H1 (cell line): ENCODE measurements around the gene SLC8A1.

ENCODE experiments used
- ASH2L ChIP-seq: fragments of 200-600, 300-600 bp; sonication (generic); IDR thresholded peaks from one replicate; pipeline ENCODE4 v1.7.1; 2017; ENCODE audit warnings: low read length
- BACH1 ChIP-seq: IDR thresholded peaks from 2 replicates; pipeline ENCODE4 v1.6.1; 2012; ENCODE audit warnings: low read length, improper control_type of control experiment
- CBX5 ChIP-seq: fragments of 300-800, 300-1000 bp; sonication (generic); IDR thresholded peaks from 2 replicates; pipeline ENCODE4 v1.7.1; 2016; ENCODE audit warnings: antibody characterized with exemption, low read length, low read depth
- EGR1 ChIP-seq: IDR thresholded peaks from 2 replicates; pipeline ENCODE4 v1.6.1; 2011; ENCODE audit warnings: low read depth, low read length, borderline replicate concordance
- GTF2F1 ChIP-seq: IDR thresholded peaks from 2 replicates; pipeline ENCODE4 v1.6.1; 2012; ENCODE audit warnings: low read depth, low read length, improper control_type of control experiment, borderline replicate concordance
- SP2 ChIP-seq: IDR thresholded peaks from 2 replicates; pipeline ENCODE4 v1.6.1; 2012; ENCODE audit warnings: mild to moderate bottlenecking, low read length, inconsistent platforms
- SUZ12 ChIP-seq: fragments of 200-600 bp; sonication (generic); IDR thresholded peaks from 2 replicates; pipeline ENCODE4 v1.6.1; 2012; ENCODE audit warnings: mild to moderate bottlenecking, inconsistent platforms, low read length, moderate library complexity, mixed read lengths
- TBP ChIP-seq: IDR thresholded peaks from 2 replicates; pipeline ENCODE4 v1.6.1; 2011; ENCODE audit warnings: low read depth, low read length, improper control_type of control experiment
- TF ChIP-seq, protein P1 (sequence below), 3 experiments: IDR thresholded peaks; 1 replicate in 2 of 3; 2 replicates in 1 of 3; pipeline versions ENCODE4 v1.5.1 to v1.6.1; 2011; ENCODE audit warnings: low read length in 3 of 3, mild to moderate bottlenecking in 3 of 3, inconsistent platforms in 2 of 3, low read depth in 1 of 3, moderate library complexity in 1 of 3; ENCODE audit not compliant: insufficient read depth in 1 of 3; ENCODE audit errors: control extremely low read depth in 1 of 3
- TF ChIP-seq, protein P2 (sequence below): IDR thresholded peaks from 2 replicates; pipeline ENCODE4 v1.6.1; 2012; ENCODE audit warnings: low read length, inconsistent platforms

DNA sequence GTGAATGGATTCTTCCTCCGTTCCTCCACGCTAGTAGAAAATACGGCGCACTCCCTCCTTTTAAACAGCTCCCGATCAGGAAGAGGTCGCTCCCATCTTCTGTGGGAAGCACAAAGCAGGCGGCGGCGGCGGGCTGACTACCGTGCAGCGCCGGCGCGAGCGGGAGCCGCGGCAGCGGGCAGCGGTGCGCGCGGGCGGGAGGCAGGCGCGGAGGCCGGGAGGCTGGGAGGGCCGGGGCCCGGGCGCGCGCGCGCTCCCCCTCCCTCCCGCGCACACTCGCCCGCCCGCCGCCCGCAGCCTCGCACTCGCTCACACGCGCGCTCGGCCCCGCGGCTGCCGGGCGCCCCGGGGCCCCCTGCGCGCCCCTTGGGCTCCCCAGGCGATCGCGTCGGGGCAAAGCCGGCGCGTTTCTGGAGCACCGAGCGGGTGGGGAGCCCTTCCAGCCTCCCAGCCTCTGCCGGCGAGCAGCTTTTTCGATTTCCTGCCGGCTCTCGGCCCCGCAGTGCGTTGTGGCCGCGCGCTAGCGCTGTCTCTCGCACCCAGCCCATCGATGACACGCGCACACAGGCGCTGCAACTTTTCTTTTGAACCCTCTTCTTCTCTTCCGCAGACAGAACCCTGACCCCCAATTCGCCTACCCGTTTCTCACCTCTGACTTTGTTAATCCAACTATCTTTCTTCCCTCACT is at the start of gene SLC8A1:
- TF ChIP-seq SUZ12 (no peak), SP2 (no peak), GTF2F1 (no peak), TBP (no peak), BACH1 (0 out of 2 replicates have a peak, but pooled peaks have one; percentile 4), ASH2L (no peak), EGR1 (no peak), CBX5 (no peak)
- TF ChIP-seq, protein P1, sequence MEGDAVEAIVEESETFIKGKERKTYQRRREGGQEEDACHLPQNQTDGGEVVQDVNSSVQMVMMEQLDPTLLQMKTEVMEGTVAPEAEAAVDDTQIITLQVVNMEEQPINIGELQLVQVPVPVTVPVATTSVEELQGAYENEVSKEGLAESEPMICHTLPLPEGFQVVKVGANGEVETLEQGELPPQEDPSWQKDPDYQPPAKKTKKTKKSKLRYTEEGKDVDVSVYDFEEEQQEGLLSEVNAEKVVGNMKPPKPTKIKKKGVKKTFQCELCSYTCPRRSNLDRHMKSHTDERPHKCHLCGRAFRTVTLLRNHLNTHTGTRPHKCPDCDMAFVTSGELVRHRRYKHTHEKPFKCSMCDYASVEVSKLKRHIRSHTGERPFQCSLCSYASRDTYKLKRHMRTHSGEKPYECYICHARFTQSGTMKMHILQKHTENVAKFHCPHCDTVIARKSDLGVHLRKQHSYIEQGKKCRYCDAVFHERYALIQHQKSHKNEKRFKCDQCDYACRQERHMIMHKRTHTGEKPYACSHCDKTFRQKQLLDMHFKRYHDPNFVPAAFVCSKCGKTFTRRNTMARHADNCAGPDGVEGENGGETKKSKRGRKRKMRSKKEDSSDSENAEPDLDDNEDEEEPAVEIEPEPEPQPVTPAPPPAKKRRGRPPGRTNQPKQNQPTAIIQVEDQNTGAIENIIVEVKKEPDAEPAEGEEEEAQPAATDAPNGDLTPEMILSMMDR (IDR thresholded peaks at IDR 0.05; ENCODE audit: control extremely low read depth in 1 of 3, insufficient read depth in 1 of 3, low read depth in 1 of 3, low read length in 3 of 3), result no peak
- TF ChIP-seq, protein P2, sequence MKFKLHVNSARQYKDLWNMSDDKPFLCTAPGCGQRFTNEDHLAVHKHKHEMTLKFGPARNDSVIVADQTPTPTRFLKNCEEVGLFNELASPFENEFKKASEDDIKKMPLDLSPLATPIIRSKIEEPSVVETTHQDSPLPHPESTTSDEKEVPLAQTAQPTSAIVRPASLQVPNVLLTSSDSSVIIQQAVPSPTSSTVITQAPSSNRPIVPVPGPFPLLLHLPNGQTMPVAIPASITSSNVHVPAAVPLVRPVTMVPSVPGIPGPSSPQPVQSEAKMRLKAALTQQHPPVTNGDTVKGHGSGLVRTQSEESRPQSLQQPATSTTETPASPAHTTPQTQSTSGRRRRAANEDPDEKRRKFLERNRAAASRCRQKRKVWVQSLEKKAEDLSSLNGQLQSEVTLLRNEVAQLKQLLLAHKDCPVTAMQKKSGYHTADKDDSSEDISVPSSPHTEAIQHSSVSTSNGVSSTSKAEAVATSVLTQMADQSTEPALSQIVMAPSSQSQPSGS, result no peak
